Activated T-helper 17 cell treated with anti-CD3 and anti-CD28 coated beads, Interleukin-2, amount 50 U/mL, for 72 hours (primary cell): ENCODE data around the gene STARD9. TPM values are rescaled to one million over a fixed set of nuclear protein-coding genes. Genes with fewer than 3 reads are reported as not detected.
"Not testable (repeated sequence)": the region's sequence is repeated elsewhere in the genome, so short reads cannot be mapped to it uniquely, and the experiment has no call there.

ENCODE experiments used
- ATAC-seq: fragments of 150-1000 bp; cut with Tn5 transposase; replicated peaks from 2 replicates; pipeline ENCODE4 v1.10.0; 2021; ENCODE audit warnings: mild to moderate bottlenecking, moderate library complexity
- H3K27ac Mint-ChIP-seq: one replicate; pipeline ENCODE4 v1.8.0; 2022; ENCODE audit warnings: mixed read lengths
- H3K27me3 Mint-ChIP-seq: one replicate; pipeline ENCODE4 v1.8.0; 2022; ENCODE audit warnings: mixed read lengths
- H3K36me3 Mint-ChIP-seq: one replicate; pipeline ENCODE4 v1.8.0; 2022; ENCODE audit warnings: low read depth, mild to moderate bottlenecking, mixed read lengths
- H3K4me1 Mint-ChIP-seq: one replicate; pipeline ENCODE4 v1.8.0; 2022; ENCODE audit warnings: mixed read lengths
- H3K4me3 Mint-ChIP-seq: one replicate; pipeline ENCODE4 v1.8.0; 2022; ENCODE audit warnings: mild to moderate bottlenecking, mixed read lengths
- H3K9me3 Mint-ChIP-seq: one replicate; pipeline ENCODE4 v1.8.0; 2022; ENCODE audit warnings: mixed read lengths
- total RNA-seq, 2 donors: library from RNA; stranded (reverse); gene quantifications; one replicate each; pipeline ENCODE4 v1.2.3, GENCODE V29; 2022

STARD9 gene
- total RNA-seq, 2 donors from 2014 or later = 9.5 to 10.9 TPM

GRCh38 chr15:42577514-42578031, 2.2 kb downstream of the STARD9 start:
- no peak for ATAC-seq
- Mint-ChIP-seq H3K36me3 (no peaks in the 10 kb centered on the region), H3K4me1 (peaks cover 18% of the 10 kb centered on the region), H3K27ac (no peak overlapping the region), H3K27me3 (peaks cover 10% of the 10 kb centered on the region), H3K4me3 (peak overlapping the region; percentile 92), H3K9me3 (no peaks in the 10 kb centered on the region)

- Mint-ChIP-seq H3K9me3 (no peaks in the 10 kb centered on the region), H3K36me3 (no peaks in the 10 kb centered on the region), H3K27me3 (peaks cover 10% of the 10 kb centered on the region), H3K4me3 (no peak overlapping the region), H3K4me1 (peaks cover 18% of the 10 kb centered on the region), H3K27ac (no peak overlapping the region)
- ATAC-seq = no peak
These were observed 3.7 kb downstream of the STARD9 start for GRCh38 chr15:42578984-42579537.

- Mint-ChIP-seq H3K9me3 (no peaks in the 10 kb centered on the region), H3K4me1 (peaks cover 16% of the 10 kb centered on the region), H3K36me3 (no peaks in the 10 kb centered on the region), H3K4me3 (peak overlapping the region; percentile 76), H3K27me3 (peaks cover 8% of the 10 kb centered on the region), H3K27ac (peak overlapping the region; percentile 18)
- ATAC-seq = peak; percentile 100
These were observed 5.9 kb downstream of the STARD9 start for GRCh38 chr15:42581272-42581730.

GRCh38 chr15:42582569-42583375, 7.4 kb downstream of the STARD9 start:
- H3K27me3 Mint-ChIP-seq = peaks cover 5% of the 10 kb centered on the region
- H3K4me1 Mint-ChIP-seq = peaks cover 11% of the 10 kb centered on the region
- H3K27ac Mint-ChIP-seq = no peak overlapping the region
- peak overlapping the region; percentile 76 for H3K4me3 Mint-ChIP-seq
- no peaks in the 10 kb centered on the region for H3K9me3 Mint-ChIP-seq
- H3K36me3 Mint-ChIP-seq = no peaks in the 10 kb centered on the region
- ATAC-seq = no peak

- ATAC-seq = no peak
- H3K27ac Mint-ChIP-seq = no peak overlapping the region
- H3K27me3 Mint-ChIP-seq = peaks cover 2% of the 10 kb centered on the region
- H3K36me3 Mint-ChIP-seq = no peaks in the 10 kb centered on the region
- H3K4me1 Mint-ChIP-seq = peaks cover 7% of the 10 kb centered on the region
- H3K4me3 Mint-ChIP-seq = no peak overlapping the region
- no peaks in the 10 kb centered on the region for H3K9me3 Mint-ChIP-seq
These were observed 8.8 kb downstream of the STARD9 start for GRCh38 chr15:42584031-42584765.

- no peaks in the 10 kb centered on the region for H3K4me1 Mint-ChIP-seq
These were observed 15.3 kb downstream of the STARD9 start for GRCh38 chr15:42590619-42591237.

GRCh38 chr15:42591238-42591934, 16.0 kb downstream of the STARD9 start:
- no peak for ATAC-seq
- no peak overlapping the region for H3K4me3 Mint-ChIP-seq

More at GRCh38 chr15:42590619-42591237, 15.3 kb downstream of the STARD9 start:
- Mint-ChIP-seq H3K36me3 (no peaks in the 10 kb centered on the region), H3K27ac (no peak overlapping the region), H3K27me3 (no peaks in the 10 kb centered on the region), H3K4me3 (no peak overlapping the region), H3K9me3 (no peaks in the 10 kb centered on the region)
- no peak for ATAC-seq

GRCh38 chr15:42592716-42593115, 17.3 kb downstream of the STARD9 start:
- Mint-ChIP-seq H3K27me3 (no peaks in the 10 kb centered on the region), H3K27ac (no peak overlapping the region), H3K36me3 (no peaks in the 10 kb centered on the region), H3K9me3 (no peaks in the 10 kb centered on the region), H3K4me3 (no peak overlapping the region), H3K4me1 (no peaks in the 10 kb centered on the region)
- no peak for ATAC-seq

More at GRCh38 chr15:42591238-42591934, 16.0 kb downstream of the STARD9 start:
- no peaks in the 10 kb centered on the region for H3K36me3 Mint-ChIP-seq
- no peak overlapping the region for H3K27ac Mint-ChIP-seq
- no peaks in the 10 kb centered on the region for H3K9me3 Mint-ChIP-seq
- H3K27me3 Mint-ChIP-seq = no peaks in the 10 kb centered on the region
- no peaks in the 10 kb centered on the region for H3K4me1 Mint-ChIP-seq

GRCh38 chr15:42593143-42593542, 17.7 kb downstream of the STARD9 start:
- no peaks in the 10 kb centered on the region for H3K9me3 Mint-ChIP-seq
- H3K27ac Mint-ChIP-seq = no peak overlapping the region
- H3K27me3 Mint-ChIP-seq = no peaks in the 10 kb centered on the region
- ATAC-seq = no peak
- H3K4me3 Mint-ChIP-seq = no peak overlapping the region
- no peaks in the 10 kb centered on the region for H3K4me1 Mint-ChIP-seq
- no peaks in the 10 kb centered on the region for H3K36me3 Mint-ChIP-seq

- Mint-ChIP-seq H3K9me3 (no peaks in the 10 kb centered on the region), H3K4me3 (no peak overlapping the region), H3K27ac (no peak overlapping the region), H3K27me3 (no peaks in the 10 kb centered on the region), H3K4me1 (no peaks in the 10 kb centered on the region), H3K36me3 (no peaks in the 10 kb centered on the region)
- ATAC-seq = no peak
These were observed 18.7 kb downstream of the STARD9 start for GRCh38 chr15:42594095-42594494.

GRCh38 chr15:42595626-42596240, 20.3 kb downstream of the STARD9 start:
- Mint-ChIP-seq H3K27ac (no peak overlapping the region), H3K4me3 (no peak overlapping the region), H3K27me3 (no peaks in the 10 kb centered on the region), H3K36me3 (no peaks in the 10 kb centered on the region), H3K4me1 (no peaks in the 10 kb centered on the region), H3K9me3 (no peaks in the 10 kb centered on the region)
- no peak for ATAC-seq

- H3K4me1 Mint-ChIP-seq, H3K36me3 Mint-ChIP-seq, H3K27ac Mint-ChIP-seq, H3K9me3 Mint-ChIP-seq, H3K4me3 Mint-ChIP-seq, ATAC-seq, H3K27me3 Mint-ChIP-seq: not testable (repeated sequence)
These were observed 25.9 kb downstream of the STARD9 start for GRCh38 chr15:42601316-42601715.

GRCh38 chr15:42602501-42602900, 27.1 kb downstream of the STARD9 start:
- no peaks in the 10 kb centered on the region for H3K9me3 Mint-ChIP-seq
- H3K27ac Mint-ChIP-seq = no peak overlapping the region
- ATAC-seq = no peak
- no peaks in the 10 kb centered on the region for H3K27me3 Mint-ChIP-seq
- no peaks in the 10 kb centered on the region for H3K36me3 Mint-ChIP-seq
- H3K4me1 Mint-ChIP-seq = peaks cover 6% of the 10 kb centered on the region
- no peak overlapping the region for H3K4me3 Mint-ChIP-seq
